DMS153 (cell line): Measurements from ENCODE around the gene GRAMD2A.

Experiments
- DNase-seq: peaks from one replicate; lab custom pipeline; 2025; lab: John Stamatoyannopoulos, UW

Gene GRAMD2A

DNA sequence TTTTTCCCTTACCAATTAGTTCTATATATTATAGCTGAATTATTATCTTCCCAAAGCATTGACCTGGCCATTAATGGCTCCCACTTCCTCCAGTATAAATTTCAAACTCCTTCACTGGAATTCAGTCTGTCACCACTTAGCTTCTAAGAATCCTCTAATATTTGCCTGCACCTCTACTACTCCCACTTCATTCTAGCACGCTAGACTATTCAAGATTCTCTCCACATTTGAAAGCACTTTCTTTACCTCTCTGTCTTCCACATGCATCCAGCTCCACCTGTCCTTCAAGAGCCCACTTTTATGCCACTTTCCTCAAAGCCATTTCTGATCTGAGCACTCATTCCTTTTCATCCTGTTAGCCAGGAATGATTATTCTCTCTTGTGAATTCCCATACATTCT lies 64.4 kb downstream of the GRAMD2A start:
- DNase-seq: no peak

GRCh38 chr15:72131922-72132321 lies 65.7 kb downstream of the GRAMD2A start:
- no peak for DNase-seq

- no peak for DNase-seq
These were observed 67.3 kb downstream of the GRAMD2A start for GRCh38 chr15:72130272-72130671.

DNA sequence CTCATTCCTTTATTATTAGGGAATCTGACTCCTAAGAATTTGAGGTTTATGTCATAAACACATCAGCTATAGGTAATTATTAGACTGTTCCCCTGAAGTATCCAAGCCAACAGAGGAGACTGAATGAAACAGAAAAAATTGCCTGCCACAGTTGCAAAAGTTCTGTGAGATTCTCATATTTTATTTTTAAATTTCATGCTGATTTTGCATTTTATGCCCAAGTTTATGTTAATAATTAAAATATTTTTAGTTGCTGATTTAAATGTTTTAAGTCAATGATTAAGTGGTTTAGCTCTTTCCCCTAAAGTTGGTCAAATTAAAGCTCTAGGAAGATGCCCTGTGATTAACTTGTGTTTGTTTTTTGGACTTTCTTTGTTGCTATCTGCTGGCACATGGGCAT lies 69.2 kb downstream of the GRAMD2A start:
- DNase-seq: no peak

- no peak for DNase-seq
These were observed 69.8 kb downstream of the GRAMD2A start for GRCh38 chr15:72127724-72128322.

GRCh38 chr15:72124218-72124617 lies 73.4 kb downstream of the GRAMD2A start:
- no peak for DNase-seq

DNA sequence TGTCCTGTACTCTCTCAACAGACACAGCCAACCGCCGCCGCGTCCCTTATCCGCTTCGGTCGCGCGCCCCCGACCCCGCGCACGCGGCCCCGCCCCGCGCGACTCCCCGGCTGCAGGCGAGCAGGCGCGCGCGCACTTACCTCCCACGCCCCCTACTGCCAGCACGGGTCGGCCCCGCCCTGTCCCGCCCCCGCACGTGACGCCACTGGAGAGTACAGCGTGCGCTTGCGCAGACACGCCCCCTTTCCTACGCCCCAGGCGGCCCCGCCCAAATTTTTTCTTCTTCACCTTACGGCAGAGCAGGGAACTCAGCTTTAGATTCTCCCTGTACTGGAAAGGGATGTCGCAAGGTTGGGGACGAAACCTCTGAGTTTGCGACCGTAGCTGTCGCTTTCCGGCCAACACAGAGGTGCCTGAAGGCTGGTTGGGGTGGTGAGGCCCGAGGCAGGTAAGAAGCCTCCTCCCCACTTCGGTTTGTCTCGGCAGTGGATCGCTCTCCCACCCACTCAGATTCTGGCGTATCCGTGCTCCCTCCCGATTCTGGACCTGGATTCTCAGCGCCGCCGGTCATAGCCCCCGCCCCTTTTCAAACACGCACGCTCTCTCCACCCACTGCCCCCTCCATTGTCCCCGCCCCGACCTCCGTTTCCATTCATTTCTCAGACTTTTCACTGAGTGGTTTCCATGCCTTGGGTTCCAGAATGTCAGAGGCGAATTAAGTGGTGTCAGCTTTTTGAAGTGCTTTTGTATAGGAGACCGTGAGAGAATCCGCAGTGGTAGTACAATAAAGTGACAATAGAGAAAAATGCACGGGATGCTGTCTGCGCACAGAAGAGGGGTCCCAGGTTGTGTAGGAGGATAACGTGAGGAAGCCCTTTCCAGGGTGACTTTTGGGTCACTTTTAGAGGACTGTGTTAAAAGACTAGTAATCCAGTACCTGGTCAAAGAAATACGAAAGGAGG lies 79.3 kb downstream of the GRAMD2A start, which contains the start of the genes MYO9A and SENP8:
Gene MYO9A, minus strand, starts transcription at position 134 of the 962 bp plus-strand sequence. CDS start 71,587 bp downstream, outside the sequence.
Gene SENP8, plus strand, starts transcription at position 387 of the 962 bp plus-strand sequence. CDS start 21,221 bp downstream, outside the sequence.
- peak; percentile 90 for DNase-seq

DNA sequence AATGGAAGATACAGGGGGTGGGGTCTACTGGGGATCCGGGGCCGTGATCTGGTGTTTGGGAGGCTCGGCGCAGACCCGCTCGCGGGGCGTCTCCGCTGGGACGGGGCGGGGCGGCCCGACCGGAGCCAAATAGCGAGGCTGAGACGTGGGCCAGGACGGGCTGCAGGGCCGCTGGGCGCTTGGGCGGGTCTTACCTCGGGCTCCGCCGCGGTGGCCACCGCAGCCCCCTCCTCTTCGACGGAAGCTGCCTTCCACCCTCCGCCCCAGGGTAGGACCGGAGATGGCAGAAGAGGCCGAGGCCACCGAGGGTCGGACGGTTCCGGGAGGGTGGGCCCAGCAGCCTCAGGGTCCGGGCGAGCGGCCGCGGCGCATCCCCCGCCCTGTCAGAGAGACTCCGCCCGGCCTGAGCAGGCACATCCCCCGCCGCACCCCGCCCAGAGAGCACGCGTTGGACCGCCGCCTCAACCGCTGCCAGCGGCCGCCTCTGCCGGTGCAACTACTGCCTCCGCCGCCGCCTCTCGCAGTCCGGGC lies 80.0 kb downstream of the GRAMD2A start:
- DNase-seq: no peak

GRCh38 chr15:72116731-72117485 lies 80.7 kb downstream of the GRAMD2A start:
- DNase-seq: no peak

- DNase-seq: no peak
These were observed 84.1 kb downstream of the GRAMD2A start for GRCh38 chr15:72113347-72114031.

GRCh38 chr15:72112805-72113204 lies 84.8 kb downstream of the GRAMD2A start:
- DNase-seq: no peak

DNA sequence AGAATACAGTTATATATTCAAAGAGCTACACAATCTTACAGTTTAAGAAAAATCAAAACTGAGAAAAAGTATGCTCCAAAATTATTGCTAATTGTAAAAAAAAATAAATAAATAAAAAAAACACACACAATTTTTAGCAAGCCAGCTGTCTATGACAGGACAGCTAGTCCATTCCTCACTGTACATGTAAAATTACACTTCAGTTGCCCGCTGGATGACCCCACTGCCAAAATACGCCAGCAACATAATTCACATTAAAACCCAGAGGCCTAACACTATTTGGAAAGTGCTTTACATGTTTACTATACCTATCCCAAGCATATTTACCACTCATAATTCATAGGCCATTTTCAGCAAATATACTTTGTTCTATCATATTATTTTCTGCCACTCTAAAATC lies 85.5 kb downstream of the GRAMD2A start:
- no peak for DNase-seq

- no peak for DNase-seq
These were observed 87.2 kb downstream of the GRAMD2A start for GRCh38 chr15:72110355-72110754.
